Left renal pelvis (tissue), 4 donors: ENCODE data around the gene BDKRB2. TPM values are rescaled to one million over a fixed set of nuclear protein-coding genes. Genes with fewer than 3 reads are reported as not detected.

Experiments
- polyA plus RNA-seq, 4 donors: library from polyadenylated mRNA; unstranded; fragments of 120-200 nt; gene quantifications; one replicate each; pipeline ENCODE4 v1.2.1, GENCODE V29; 2013; ENCODE audit not compliant: insufficient read length in 4 of 4

BDKRB2 gene
- polyA plus RNA-seq, 4 donors: 3.3 to 4.2 (median 3.4) TPM

Other genes with a start within 250 kb of the BDKRB2 start
- gene C14orf132, start 165.5 kb upstream of the BDKRB2 start, polyA plus RNA-seq: 10 to 100 TPM; 30.1 to 46.2 (median 33.2) TPM
- gene BDKRB1, start 51.4 kb downstream of the BDKRB2 start, polyA plus RNA-seq: under 1 TPM in 3 of 4 donors, not detected in 1; 0.20 to 0.76 (median 0.40) TPM
- gene ATG2B, start 158.5 kb downstream of the BDKRB2 start, polyA plus RNA-seq: 10 to 100 TPM; 23.3 to 36.1 (median 30.6) TPM
- gene GSKIP, start 158.7 kb downstream of the BDKRB2 start, polyA plus RNA-seq: 10 to 100 TPM; 20.2 to 32.6 (median 31.1) TPM
- 1 to 10 TPM in 3 of 4 donors, under 1 TPM in 1; 0.46 to 5.8 (median 5.3) TPM for gene AK7, start 187.3 kb downstream of the BDKRB2 start, polyA plus RNA-seq